ENCODE data around the gene RAB11FIP4. TPM values are rescaled to one million over a fixed set of nuclear protein-coding genes. Genes with fewer than 3 reads are reported as not detected.

Gene RAB11FIP4
- total and polyA plus RNA-seq, 9 of the 15 experiments (the other 6 are each of a cell fraction or from before 2014, with no cell fraction given) = 0.62 to 16.6 (median 8.9) TPM

- ATAC-seq (no peak), DNase-seq (ENCODE audit: extremely low read depth in 1 of 4, low spot score in 3 of 4) (no peak), FAIRE-seq (no peak)
- H3K79me2 ChIP-seq (ENCODE audit: control insufficient read depth, insufficient read depth, low read length) = no peaks in the 10 kb centered on the region
- H3K9ac ChIP-seq (ENCODE audit: insufficient read depth in 1 of 2, low read depth in 2 of 2, low read length in 2 of 2) = no peak overlapping the region
- no peaks in the 10 kb centered on the region for H3K9me1 ChIP-seq (ENCODE audit: control insufficient read depth, insufficient read depth, low read length)
- H3K4me3 ChIP-seq = no peak overlapping the region
- in situ Hi-C loops (cut with MboI) = no loop called here
- ChIA-PET POLR2A (interaction anchor here (1.3 kb wide), 1 partner anchor 45 kb away, joined by 5 read pairs; no protein-coding TSS in a partner anchor), CTCF (ENCODE audit: low intra/inter-chr PET ratio) (no interaction called here)
- H3K4me2 ChIP-seq (ENCODE audit: insufficient read depth, low read length) = no peak overlapping the region
- intact Hi-C loops (cut with micrococcal nuclease) = no loop called here
- no peaks in the 10 kb centered on the region for H3K9me3 ChIP-seq (replicated peaks; ENCODE audit: control insufficient read depth, insufficient read depth, low read depth, low read length)
- H2AFZ ChIP-seq (ENCODE audit: low read depth, low read length) = no peak overlapping the region
- WGBS (ENCODE audit: insufficient coverage, low coverage, missing lambda C conversion rate) = 23% methylated on average over 5 of the region's 5 CpGs
- H3K27me3 ChIP-seq (ENCODE audit: control insufficient read depth in 2 of 2, insufficient read depth in 2 of 2, low read length in 2 of 2) = peaks cover 0 to 16% of the 10 kb centered on the region in 2 experiments; a peak in 2 of 5 replicates
- H3K27ac ChIP-seq (ENCODE audit: extremely low read depth, low read depth, low read length) = no peak overlapping the region
- peaks cover 0 to 8% of the 10 kb centered on the region in 2 experiments; a peak in 1 of 5 replicates for H3K4me1 ChIP-seq (replicated peaks in 1 of 2; ENCODE audit: control insufficient read depth in 2 of 2, insufficient read depth in 2 of 2, low read length in 2 of 2)
- H3K36me3 ChIP-seq (ENCODE audit: control insufficient read depth, insufficient read depth, low read length) = no peaks in the 10 kb centered on the region
- TF ChIP-seq HDAC3 (IDR thresholded peaks at IDR 0.05; ENCODE audit: borderline replicate concordance, partially characterized antibody) (no peak), FOXJ3 (CRISPR knock-in tag; IDR thresholded peaks at IDR 0.05) (no peak), JUN (IDR thresholded peaks at IDR 0.05; ENCODE audit: borderline replicate concordance, low read depth, low read length) (no peak), JUN (CRISPR knock-in tag; IDR thresholded peaks at IDR 0.05; ENCODE audit: borderline replicate concordance) (no peak), ETV6 (IDR thresholded peaks at IDR 0.05; ENCODE audit: borderline replicate concordance in 1 of 2, low read depth in 2 of 2, low read length in 1 of 2) (no peak), ETV6 (CRISPR knock-in tag; IDR thresholded peaks at IDR 0.05; ENCODE audit: borderline replicate concordance) (no peak), BRCA1 (IDR thresholded peaks at IDR 0.05) (no peak), BRCA1 (CRISPR knock-in tag; IDR thresholded peaks at IDR 0.05) (no peak)
- TF ChIP-seq, protein P1, sequence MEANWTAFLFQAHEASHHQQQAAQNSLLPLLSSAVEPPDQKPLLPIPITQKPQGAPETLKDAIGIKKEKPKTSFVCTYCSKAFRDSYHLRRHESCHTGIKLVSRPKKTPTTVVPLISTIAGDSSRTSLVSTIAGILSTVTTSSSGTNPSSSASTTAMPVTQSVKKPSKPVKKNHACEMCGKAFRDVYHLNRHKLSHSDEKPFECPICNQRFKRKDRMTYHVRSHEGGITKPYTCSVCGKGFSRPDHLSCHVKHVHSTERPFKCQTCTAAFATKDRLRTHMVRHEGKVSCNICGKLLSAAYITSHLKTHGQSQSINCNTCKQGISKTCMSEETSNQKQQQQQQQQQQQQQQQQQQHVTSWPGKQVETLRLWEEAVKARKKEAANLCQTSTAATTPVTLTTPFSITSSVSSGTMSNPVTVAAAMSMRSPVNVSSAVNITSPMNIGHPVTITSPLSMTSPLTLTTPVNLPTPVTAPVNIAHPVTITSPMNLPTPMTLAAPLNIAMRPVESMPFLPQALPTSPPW (CRISPR knock-in tag; IDR thresholded peaks at IDR 0.05) = no peak
- no TSS peak for BruUV-seq (replicated peaks)
- H4K20me1 ChIP-seq (replicated peaks; ENCODE audit: control insufficient read depth, insufficient read depth, low read length) = peaks cover 7% of the 10 kb centered on the region; the same call in 1 of the 2 replicates
These were observed 145.0 kb downstream of the RAB11FIP4 start for GRCh38 chr17:31536451-31536850.

Data from K562 (cell line).